GM18505 (cell line): Measurements from ENCODE around the gene TRNP1.

ENCODE experiments used
- ATAC-seq: cut with Tn5 transposase; IDR thresholded peaks from one replicate; pipeline ENCODE4 v1.9.1; 2021; ENCODE audit not compliant: unreplicated experiment
- POLR2A ChIP-seq: IDR thresholded peaks from 4 replicates; pipeline ENCODE4 v1.6.1; 2011; ENCODE audit warnings: borderline replicate concordance; ENCODE audit not compliant: insufficient read depth, insufficient read length; ENCODE audit errors: extremely low read depth

The TRNP1 gene

GRCh38 chr1:27031235-27032118, 38.0 kb downstream of the TRNP1 start:
- ATAC-seq, result no peak

GRCh38 chr1:27032119-27032461, 38.6 kb downstream of the TRNP1 start:
- no peak for ATAC-seq
- no peak for TF ChIP-seq POLR2A

More at GRCh38 chr1:27031235-27032118, 38.0 kb downstream of the TRNP1 start:
- no peak for TF ChIP-seq POLR2A

- TF ChIP-seq POLR2A, result no peak
- no peak for ATAC-seq
These were observed 39.7 kb downstream of the TRNP1 start for GRCh38 chr1:27033043-27033746.

- no peak for TF ChIP-seq POLR2A
- ATAC-seq, result no peak
These were observed 41.9 kb downstream of the TRNP1 start for GRCh38 chr1:27035344-27035743.

- TF ChIP-seq POLR2A, result no peak
- no peak for ATAC-seq
These were observed 43.2 kb downstream of the TRNP1 start for GRCh38 chr1:27036718-27037117.

GRCh38 chr1:27037518-27037917, 44.0 kb downstream of the TRNP1 start:
- ATAC-seq, result no peak
- no peak for TF ChIP-seq POLR2A

GRCh38 chr1:27038020-27038419, 44.5 kb downstream of the TRNP1 start:
- ATAC-seq, result no peak
- TF ChIP-seq POLR2A, result no peak

- ATAC-seq, result no peak
- no peak for TF ChIP-seq POLR2A
These were observed 49.2 kb downstream of the TRNP1 start for GRCh38 chr1:27042670-27043069.

- ATAC-seq, result no peak
- TF ChIP-seq POLR2A, result no peak
These were observed 51.2 kb downstream of the TRNP1 start for GRCh38 chr1:27044613-27045151.

- ATAC-seq, result no peak
- TF ChIP-seq POLR2A, result no peak
These were observed 52.6 kb downstream of the TRNP1 start for GRCh38 chr1:27045973-27046558.

GRCh38 chr1:27047914-27048313, 54.4 kb downstream of the TRNP1 start:
- no peak for ATAC-seq
- TF ChIP-seq POLR2A, result no peak

GRCh38 chr1:27049100-27049499, 55.6 kb downstream of the TRNP1 start:
- no peak for ATAC-seq
- TF ChIP-seq POLR2A, result no peak

GRCh38 chr1:27049607-27050006, 56.1 kb downstream of the TRNP1 start:
- TF ChIP-seq POLR2A, result no peak
- no peak for ATAC-seq
